Measurements from ENCODE around the gene KCNJ6.

Gene KCNJ6

DNA sequence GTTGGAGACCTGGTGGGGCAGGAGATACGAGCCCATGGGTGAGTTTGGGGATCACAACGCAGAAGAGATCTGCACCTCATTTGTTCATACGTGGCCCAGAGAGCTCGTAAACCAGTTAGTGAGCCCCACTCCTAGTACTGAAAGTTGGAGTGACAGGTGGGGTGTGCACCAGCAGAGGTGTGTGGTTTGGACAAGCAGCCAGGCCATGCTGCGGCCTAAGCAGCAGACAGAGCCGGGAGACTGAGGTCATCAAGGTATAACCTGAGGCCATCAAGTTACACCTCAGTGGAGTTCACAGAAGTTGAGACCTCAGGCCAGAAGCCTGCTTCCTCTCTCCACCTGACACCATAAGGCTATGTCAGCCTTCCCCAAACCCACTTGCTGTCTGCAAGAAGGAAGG lies 27.6 kb downstream of the KCNJ6 start:
- no peak overlapping the region for H3K4me3 ChIP-seq (ENCODE audit: low read depth, low read length)
- TF ChIP-seq, protein P1, sequence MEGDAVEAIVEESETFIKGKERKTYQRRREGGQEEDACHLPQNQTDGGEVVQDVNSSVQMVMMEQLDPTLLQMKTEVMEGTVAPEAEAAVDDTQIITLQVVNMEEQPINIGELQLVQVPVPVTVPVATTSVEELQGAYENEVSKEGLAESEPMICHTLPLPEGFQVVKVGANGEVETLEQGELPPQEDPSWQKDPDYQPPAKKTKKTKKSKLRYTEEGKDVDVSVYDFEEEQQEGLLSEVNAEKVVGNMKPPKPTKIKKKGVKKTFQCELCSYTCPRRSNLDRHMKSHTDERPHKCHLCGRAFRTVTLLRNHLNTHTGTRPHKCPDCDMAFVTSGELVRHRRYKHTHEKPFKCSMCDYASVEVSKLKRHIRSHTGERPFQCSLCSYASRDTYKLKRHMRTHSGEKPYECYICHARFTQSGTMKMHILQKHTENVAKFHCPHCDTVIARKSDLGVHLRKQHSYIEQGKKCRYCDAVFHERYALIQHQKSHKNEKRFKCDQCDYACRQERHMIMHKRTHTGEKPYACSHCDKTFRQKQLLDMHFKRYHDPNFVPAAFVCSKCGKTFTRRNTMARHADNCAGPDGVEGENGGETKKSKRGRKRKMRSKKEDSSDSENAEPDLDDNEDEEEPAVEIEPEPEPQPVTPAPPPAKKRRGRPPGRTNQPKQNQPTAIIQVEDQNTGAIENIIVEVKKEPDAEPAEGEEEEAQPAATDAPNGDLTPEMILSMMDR (IDR thresholded peaks at IDR 0.05; ENCODE audit: low read depth, low read length, missing control alignments) = no peak
- no peak for DNase-seq (ENCODE audit: low read depth)

DNA sequence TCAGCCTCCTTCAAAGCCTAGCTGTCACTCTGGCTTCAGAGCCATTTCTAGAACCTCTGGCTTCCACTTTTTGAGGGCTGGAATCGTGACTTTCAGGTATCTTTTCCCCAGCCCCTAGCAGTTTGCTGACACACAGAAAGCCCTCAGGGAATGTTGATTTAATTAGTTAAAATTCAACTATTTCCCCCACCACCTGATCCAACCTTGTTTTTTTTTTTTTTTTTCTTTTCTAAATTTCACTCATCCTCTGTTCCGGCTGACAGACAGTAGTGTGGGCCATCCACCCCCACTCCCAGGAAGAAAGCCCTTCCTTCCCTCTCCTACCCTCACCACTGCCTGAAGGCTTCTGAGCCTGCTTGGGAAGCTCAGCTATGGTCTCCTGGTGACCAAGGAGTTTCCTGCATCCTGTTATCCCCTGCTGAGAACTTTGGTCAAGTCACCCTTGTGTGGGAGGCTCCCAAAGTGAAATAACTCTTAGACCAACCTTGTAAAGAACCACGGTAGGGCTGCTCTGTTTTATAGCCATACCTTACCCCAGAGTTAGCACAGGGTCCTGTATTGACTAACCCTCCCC lies 29.4 kb downstream of the KCNJ6 start:
- H3K4me3 ChIP-seq (ENCODE audit: low read depth, low read length) = no peak overlapping the region
- TF ChIP-seq, protein P1 (IDR thresholded peaks at IDR 0.05; ENCODE audit: low read depth, low read length, missing control alignments) = no peak
- no peak for DNase-seq (ENCODE audit: low read depth)

DNA sequence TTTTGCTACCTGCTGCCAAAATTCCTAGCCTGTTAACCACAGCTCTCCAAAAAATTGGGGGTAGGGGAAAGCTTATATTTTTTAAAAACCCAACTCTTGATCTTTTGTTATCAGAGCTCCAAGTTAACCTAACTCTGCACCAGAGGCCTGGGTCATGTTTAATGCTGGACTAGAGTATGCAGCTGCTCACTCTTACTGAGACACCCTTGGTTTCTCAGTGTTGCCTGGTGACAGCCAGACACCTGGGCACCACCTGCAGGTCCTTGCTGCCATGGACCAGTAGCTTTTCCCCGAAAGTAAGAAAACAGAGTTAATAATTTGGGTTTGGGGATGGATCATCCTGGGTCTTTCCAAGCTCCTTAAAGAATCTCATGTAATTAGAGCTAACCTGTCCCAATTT lies 30.1 kb downstream of the KCNJ6 start:
- no peak overlapping the region for H3K4me3 ChIP-seq (ENCODE audit: low read depth, low read length)
- TF ChIP-seq, protein P1 (IDR thresholded peaks at IDR 0.05; ENCODE audit: low read depth, low read length, missing control alignments) = no peak
- DNase-seq (ENCODE audit: low read depth) = no peak

DNA sequence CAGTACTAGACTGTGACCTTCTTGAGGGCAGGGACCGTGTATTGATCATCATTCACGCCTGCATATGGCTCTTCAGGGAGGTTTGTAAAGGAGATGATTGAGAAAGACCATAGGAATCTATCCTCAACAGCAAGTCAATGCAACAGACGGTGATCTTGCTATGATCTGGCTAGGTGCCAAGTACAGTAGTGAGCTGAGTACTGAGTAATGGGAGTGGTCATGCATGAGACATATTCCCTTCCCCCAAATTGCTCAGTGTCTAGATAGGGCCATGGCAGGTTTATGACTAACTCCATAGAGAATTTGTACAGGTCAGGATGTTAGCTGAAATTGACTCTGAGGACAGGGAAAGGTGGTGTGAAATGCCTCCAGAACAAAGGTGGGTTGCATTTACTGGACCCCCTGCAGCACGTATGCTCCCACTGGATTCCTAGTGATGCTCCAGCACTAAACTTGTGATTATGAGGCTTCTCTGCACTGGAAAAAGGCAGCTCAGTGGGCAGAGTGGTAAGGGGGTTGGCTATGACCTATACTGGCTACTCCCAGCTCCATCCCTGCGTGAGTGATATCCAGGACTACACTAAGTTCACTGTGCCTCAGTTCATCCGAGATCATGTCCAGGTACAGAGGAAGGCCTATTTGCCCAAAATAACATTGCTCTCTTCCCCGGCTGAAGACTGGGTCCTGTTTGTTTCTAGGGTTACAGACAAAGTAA lies 37.2 kb downstream of the KCNJ6 start:
- no peak overlapping the region for H3K4me3 ChIP-seq (ENCODE audit: low read depth, low read length)
- TF ChIP-seq, protein P1 (IDR thresholded peaks at IDR 0.05; ENCODE audit: low read depth, low read length, missing control alignments) = no peak
- no peak for DNase-seq (ENCODE audit: low read depth)

DNA sequence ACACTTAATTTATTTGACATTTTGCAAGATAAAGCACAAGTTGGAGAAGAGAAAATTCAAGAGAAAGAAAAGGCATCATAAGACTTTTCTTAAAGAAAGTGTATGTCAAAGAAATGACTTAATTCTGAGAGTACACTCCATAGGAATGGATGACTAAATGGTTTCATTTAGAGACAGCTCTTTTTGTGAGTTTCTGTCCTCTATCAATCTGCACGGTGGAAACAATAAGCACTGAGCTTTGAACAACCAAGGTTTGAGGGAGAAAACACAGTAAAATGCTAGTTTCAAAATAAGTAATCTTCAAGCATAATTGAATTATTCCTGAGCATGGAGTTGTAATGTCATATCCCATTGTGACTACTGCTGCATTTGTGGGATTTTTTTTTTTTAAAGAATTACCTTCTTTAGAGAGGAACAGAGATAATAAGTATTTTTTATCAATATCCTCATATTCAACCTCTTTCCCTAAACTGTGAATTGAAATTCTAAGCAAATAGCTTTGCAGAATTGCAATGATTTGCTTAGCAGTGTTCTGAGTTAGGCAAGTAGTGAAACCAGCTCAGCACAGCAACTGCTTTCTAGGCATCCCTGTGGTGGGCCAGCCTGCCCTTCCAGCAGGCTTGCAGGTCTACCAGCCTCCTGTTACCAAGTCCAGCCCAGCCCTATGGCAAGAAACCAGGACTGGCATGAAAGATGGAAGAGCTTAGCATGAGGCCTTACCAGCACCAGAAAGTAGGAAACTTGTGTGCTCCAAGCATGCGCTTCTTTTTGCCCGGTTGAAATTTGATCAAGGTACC lies 38.2 kb downstream of the KCNJ6 start:
- TF ChIP-seq, protein P1 (IDR thresholded peaks at IDR 0.05; ENCODE audit: low read depth, low read length, missing control alignments) = no peak
- DNase-seq (ENCODE audit: low read depth) = no peak
- H3K4me3 ChIP-seq (ENCODE audit: low read depth, low read length) = no peak overlapping the region

DNA sequence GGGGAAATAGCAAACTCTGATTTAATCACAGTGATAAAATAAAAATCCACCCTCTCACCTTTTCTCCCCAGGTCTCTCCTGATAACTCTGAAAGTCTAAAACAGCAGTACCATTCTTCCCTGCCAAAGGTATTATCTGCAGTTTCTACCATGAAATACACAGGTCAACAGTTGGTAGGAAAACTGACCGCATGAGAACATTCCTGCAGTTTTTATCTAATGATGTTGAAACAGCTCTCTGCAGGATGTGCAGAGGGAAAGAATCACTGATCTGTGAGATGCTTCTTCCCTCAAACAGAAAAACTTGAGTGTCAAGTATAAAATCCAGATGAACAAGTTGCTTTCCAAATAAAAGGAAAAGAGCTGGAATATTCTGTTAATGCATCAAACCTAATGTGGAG lies 39.1 kb downstream of the KCNJ6 start:
- TF ChIP-seq, protein P1 (IDR thresholded peaks at IDR 0.05; ENCODE audit: low read depth, low read length, missing control alignments) = no peak
- H3K4me3 ChIP-seq (ENCODE audit: low read depth, low read length) = no peak overlapping the region
- no peak for DNase-seq (ENCODE audit: low read depth)

All from GM12864 (cell line).